Measurements from ENCODE around the gene OMP.
"Not testable (repeated sequence)": the region's sequence is repeated elsewhere in the genome, so short reads cannot be mapped to it uniquely, and the experiment has no call there.

OMP gene

GRCh38 chr11:77093056-77093891 is 9.4 kb upstream of the OMP start:
- Histone ChIP-seq H3K27ac (no peak overlapping the region), H3K4me3 (no peak overlapping the region)
- TF ChIP-seq CTCF (IDR thresholded peaks at IDR 0.05), result no peak
- DNase-seq (ENCODE audit: low spot score), result no peak

- H3K27ac ChIP-seq, result no peak overlapping the region
- TF ChIP-seq CTCF (IDR thresholded peaks at IDR 0.05), result no peak
- H3K4me3 ChIP-seq, result no peak overlapping the region
- no peak for DNase-seq (ENCODE audit: low spot score)
These were observed 8.4 kb upstream of the OMP start for GRCh38 chr11:77093987-77094840.

GRCh38 chr11:77094841-77095365 is 7.7 kb upstream of the OMP start:
- DNase-seq (ENCODE audit: low spot score), result no peak
- no peak for TF ChIP-seq CTCF (IDR thresholded peaks at IDR 0.05)
- Histone ChIP-seq H3K4me3 (no peak overlapping the region), H3K27ac (no peak overlapping the region)

GRCh38 chr11:77095551-77096490 is 6.8 kb upstream of the OMP start:
- TF ChIP-seq CTCF (IDR thresholded peaks at IDR 0.05), result no peak
- Histone ChIP-seq H3K27ac (no peak overlapping the region), H3K4me3 (no peak overlapping the region)
- no peak for DNase-seq (ENCODE audit: low spot score)

GRCh38 chr11:77096591-77097019 is 6.0 kb upstream of the OMP start:
- no peak for TF ChIP-seq CTCF (IDR thresholded peaks at IDR 0.05)
- no peak for DNase-seq (ENCODE audit: low spot score)
- Histone ChIP-seq H3K4me3 (no peak overlapping the region), H3K27ac (no peak overlapping the region)

- not testable (repeated sequence) for H3K4me3 ChIP-seq; DNase-seq (ENCODE audit: low spot score); H3K27ac ChIP-seq
These were observed 5.5 kb upstream of the OMP start for GRCh38 chr11:77097180-77097579.
